Heart left ventricle (tissue), 13 donors: ENCODE measurements around the gene GPX3.

Experiments used
- CTCF ChIP-seq, 12 donors: fragments of 200-600 bp; sonication (generic) in 4 of 12; IDR thresholded peaks; one replicate each; pipeline versions ENCODE4 v1.5.0 to v1.8.0; 2018 to 2022; ENCODE audit warnings: antibody characterized with exemption in 12 of 12, mild to moderate bottlenecking in 5 of 12
- POLR2A ChIP-seq, 2 donors: fragments of 450-650 bp; IDR thresholded peaks; one replicate each; pipeline ENCODE4 v1.6.1; 2017; ENCODE audit warnings: antibody characterized with exemption in 2 of 2, mild to moderate bottlenecking in 2 of 2, moderate library complexity in 2 of 2
- donor health status: ischemic (EF 13 %, LVEDD 7.1; RV severe dilation, severe dysfunction).
- donor health status: DM: no; HTN: yes; CAD: no.
- donor health status: DM: no; HTN: no; CAD: no.
- donor health status: ischemic (EF 25% LVEDD 6.9; RV normal size, moderate dysfunction).
- donor health status: ischemic (EF 25% LVEDD 5.7; RV mildly dilated, moderate dysfunction).
- donor health status: ischemic (EF 35%, LVEDD 5.7; RV mildly dilated, moderate dysfunction).
- donor health status: nonischemic (EF 11% LVEDD 7.7; RV severe dilation, severe dysfunction).
- donor health status: DM: yes; HTN: yes; CAD: no.
- donor health status: PGD.
- donor health status: ischemic (EF 29% LVEDD 5.4; RV normal size, mild dysfunction).
- donor health status: nonischemic (EF 23%, LVEDD 6.1; RV moderate dilation, normal function).

GRCh38 chr5:151073280-151073679, 52.9 kb downstream of the GPX3 start:
- TF ChIP-seq CTCF (IDR thresholded peaks at IDR 0.05) = no peak
- no peak for TF ChIP-seq POLR2A (IDR thresholded peaks at IDR 0.05)
